ENCODE results near the gene POP4. TPM values are rescaled to one million over a fixed set of nuclear protein-coding genes. Genes with fewer than 3 reads are reported as not detected.

Gene POP4
- total RNA-seq, 1 experiment from 2014 or later: 116 TPM

GRCh38 chr19:29581398-29581797 is 24.7 kb upstream of the POP4 start:
- BruUV-seq (replicated peaks): no TSS peak
- ChIA-PET POLR2A (no interaction called here), CTCF (no interaction called here)
- TF ChIP-seq SIN3A (IDR thresholded peaks at IDR 0.05; ENCODE audit: borderline replicate concordance, insufficient read depth, low read depth, low read length): no peak
- TF ChIP-seq CTCF (IDR thresholded peaks at IDR 0.05): no peak
- TF ChIP-seq REST (IDR thresholded peaks at IDR 0.05; ENCODE audit: insufficient read depth in 1 of 2, low read depth in 2 of 2, low read length in 1 of 2): no peak
- TF ChIP-seq POLR2AphosphoS5 (IDR thresholded peaks at IDR 0.05; ENCODE audit: low read depth, low read length): no peak
- no peak for TF ChIP-seq TCF7L2 (IDR thresholded peaks at IDR 0.05; ENCODE audit: low read depth, low read length)
- in situ Hi-C loops (cut with HindIII; ENCODE audit: low pct_unique_long_range_greater_than_20kb, low sequenced_read_pairs): no loop called here
- Histone ChIP-seq H3K36me3 (ENCODE audit: control insufficient read depth, insufficient read depth, low read length) (no peaks in the 10 kb centered on the region), H3K4me1 (ENCODE audit: control insufficient read depth, insufficient read depth, low read length) (no peaks in the 10 kb centered on the region), H3K27me3 (ENCODE audit: control insufficient read depth, insufficient read depth, low read length) (peaks cover 37% of the 10 kb centered on the region), H3K27ac (ENCODE audit: low read length) (no peak overlapping the region), H3K9me3 (ENCODE audit: control insufficient read depth, insufficient read depth, low read depth, low read length) (no peaks in the 10 kb centered on the region), H3K4me3 (ENCODE audit: low read depth in 2 of 2, low read length in 2 of 2) (no peak overlapping the region)
- no peak for ATAC-seq
- DNase-seq (ENCODE audit: low read depth, low spot score): no peak
- intact Hi-C loops (cut with micrococcal nuclease; ENCODE audit: unreplicated experiment): no loop called here

- in situ Hi-C loops (cut with HindIII; ENCODE audit: low pct_unique_long_range_greater_than_20kb, low sequenced_read_pairs): no loop called here
- CTCF ChIA-PET: no interaction called here
- intact Hi-C loops (cut with micrococcal nuclease; ENCODE audit: unreplicated experiment): no loop called here
Measured at GRCh38 chr19:29583196-29583999, 22.7 kb upstream of the POP4 start.

More at GRCh38 chr19:29583196-29583999, 22.7 kb upstream of the POP4 start:
- Histone ChIP-seq H3K27me3 (ENCODE audit: control insufficient read depth, insufficient read depth, low read length) (peaks cover 28% of the 10 kb centered on the region), H3K4me1 (ENCODE audit: control insufficient read depth, insufficient read depth, low read length) (no peaks in the 10 kb centered on the region), H3K36me3 (ENCODE audit: control insufficient read depth, insufficient read depth, low read length) (no peaks in the 10 kb centered on the region), H3K27ac (ENCODE audit: low read length) (no peak overlapping the region), H3K4me3 (ENCODE audit: low read depth in 2 of 2, low read length in 2 of 2) (no peak overlapping the region), H3K9me3 (ENCODE audit: control insufficient read depth, insufficient read depth, low read depth, low read length) (no peaks in the 10 kb centered on the region)
- ATAC-seq: no peak
- BruUV-seq (replicated peaks): no TSS peak
- no peak for DNase-seq (ENCODE audit: low read depth, low spot score)
- POLR2A ChIA-PET: interaction anchor here (0.6 to 0.7 kb wide), 2 partner anchors 27 to 1209 kb away, joined by 3 read pairs; no protein-coding TSS in a partner anchor
- TF ChIP-seq POLR2AphosphoS5 (IDR thresholded peaks at IDR 0.05; ENCODE audit: low read depth, low read length) (no peak), SIN3A (IDR thresholded peaks at IDR 0.05; ENCODE audit: borderline replicate concordance, insufficient read depth, low read depth, low read length) (no peak), REST (IDR thresholded peaks at IDR 0.05; ENCODE audit: insufficient read depth in 1 of 2, low read depth in 2 of 2, low read length in 1 of 2) (no peak), TCF7L2 (IDR thresholded peaks at IDR 0.05; ENCODE audit: low read depth, low read length) (no peak)

All from Panc1 (cell line).